NB4 (cell line): ENCODE data around the gene CENPV.
"Not testable (repeated sequence)": the region's sequence is repeated elsewhere in the genome, so short reads cannot be mapped to it uniquely, and the experiment has no call there.

Experiments
- DNase-seq: peaks from one replicate; pipeline ENCODE4 v3.0.0; 2010; ENCODE audit warnings: low read depth
- H3K4me3 ChIP-seq: one replicate; pipeline ENCODE4 v1.5.1; 2011; ENCODE audit warnings: mild to moderate bottlenecking, low read depth, low read length, moderate library complexity
- MYC ChIP-seq: IDR thresholded peaks from 2 replicates; pipeline ENCODE4 v1.6.1; 2011; ENCODE audit warnings: low read depth, low read length
- POLR2A ChIP-seq: IDR thresholded peaks from 2 replicates; pipeline ENCODE4 v1.6.1; 2011; ENCODE audit warnings: mild to moderate bottlenecking; ENCODE audit not compliant: insufficient read length; ENCODE audit errors: extremely low read depth
- TF ChIP-seq, protein P1 (sequence below): IDR thresholded peaks from 2 replicates; pipeline ENCODE4 v1.6.1; 2011; ENCODE audit warnings: low read depth, low read length
- TF ChIP-seq, protein P2 (sequence below): IDR thresholded peaks from one replicate; pipeline ENCODE4 v1.5.1; 2012; ENCODE audit warnings: low read depth, low read length

CENPV gene

DNA sequence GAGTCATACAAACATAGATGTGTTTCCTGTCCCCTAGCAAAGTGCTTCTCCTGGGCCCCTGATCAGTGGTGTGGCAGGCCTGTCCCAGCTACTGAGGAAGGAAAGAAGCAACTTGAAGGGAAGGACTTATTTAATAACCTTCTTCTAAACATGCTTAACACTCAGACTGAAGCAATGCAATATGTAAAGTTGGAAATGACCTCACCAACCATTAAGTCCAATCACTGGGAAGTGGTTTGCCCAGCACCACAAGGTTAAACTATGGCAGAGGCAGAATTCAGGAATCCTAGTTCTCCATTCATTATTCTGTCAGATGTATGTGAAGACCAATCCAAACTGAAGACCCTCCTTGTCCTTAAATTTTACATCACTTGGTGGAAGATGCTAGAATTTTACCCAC, 39.1 kb downstream of the CENPV start:
- H3K4me3 ChIP-seq = no peak overlapping the region
- no peak for DNase-seq
- TF ChIP-seq, protein P1, sequence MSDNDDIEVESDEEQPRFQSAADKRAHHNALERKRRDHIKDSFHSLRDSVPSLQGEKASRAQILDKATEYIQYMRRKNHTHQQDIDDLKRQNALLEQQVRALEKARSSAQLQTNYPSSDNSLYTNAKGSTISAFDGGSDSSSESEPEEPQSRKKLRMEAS = no peak
- no peak for TF ChIP-seq MYC
- TF ChIP-seq POLR2A = no peak
- TF ChIP-seq, protein P2, sequence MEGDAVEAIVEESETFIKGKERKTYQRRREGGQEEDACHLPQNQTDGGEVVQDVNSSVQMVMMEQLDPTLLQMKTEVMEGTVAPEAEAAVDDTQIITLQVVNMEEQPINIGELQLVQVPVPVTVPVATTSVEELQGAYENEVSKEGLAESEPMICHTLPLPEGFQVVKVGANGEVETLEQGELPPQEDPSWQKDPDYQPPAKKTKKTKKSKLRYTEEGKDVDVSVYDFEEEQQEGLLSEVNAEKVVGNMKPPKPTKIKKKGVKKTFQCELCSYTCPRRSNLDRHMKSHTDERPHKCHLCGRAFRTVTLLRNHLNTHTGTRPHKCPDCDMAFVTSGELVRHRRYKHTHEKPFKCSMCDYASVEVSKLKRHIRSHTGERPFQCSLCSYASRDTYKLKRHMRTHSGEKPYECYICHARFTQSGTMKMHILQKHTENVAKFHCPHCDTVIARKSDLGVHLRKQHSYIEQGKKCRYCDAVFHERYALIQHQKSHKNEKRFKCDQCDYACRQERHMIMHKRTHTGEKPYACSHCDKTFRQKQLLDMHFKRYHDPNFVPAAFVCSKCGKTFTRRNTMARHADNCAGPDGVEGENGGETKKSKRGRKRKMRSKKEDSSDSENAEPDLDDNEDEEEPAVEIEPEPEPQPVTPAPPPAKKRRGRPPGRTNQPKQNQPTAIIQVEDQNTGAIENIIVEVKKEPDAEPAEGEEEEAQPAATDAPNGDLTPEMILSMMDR = no peak

DNA sequence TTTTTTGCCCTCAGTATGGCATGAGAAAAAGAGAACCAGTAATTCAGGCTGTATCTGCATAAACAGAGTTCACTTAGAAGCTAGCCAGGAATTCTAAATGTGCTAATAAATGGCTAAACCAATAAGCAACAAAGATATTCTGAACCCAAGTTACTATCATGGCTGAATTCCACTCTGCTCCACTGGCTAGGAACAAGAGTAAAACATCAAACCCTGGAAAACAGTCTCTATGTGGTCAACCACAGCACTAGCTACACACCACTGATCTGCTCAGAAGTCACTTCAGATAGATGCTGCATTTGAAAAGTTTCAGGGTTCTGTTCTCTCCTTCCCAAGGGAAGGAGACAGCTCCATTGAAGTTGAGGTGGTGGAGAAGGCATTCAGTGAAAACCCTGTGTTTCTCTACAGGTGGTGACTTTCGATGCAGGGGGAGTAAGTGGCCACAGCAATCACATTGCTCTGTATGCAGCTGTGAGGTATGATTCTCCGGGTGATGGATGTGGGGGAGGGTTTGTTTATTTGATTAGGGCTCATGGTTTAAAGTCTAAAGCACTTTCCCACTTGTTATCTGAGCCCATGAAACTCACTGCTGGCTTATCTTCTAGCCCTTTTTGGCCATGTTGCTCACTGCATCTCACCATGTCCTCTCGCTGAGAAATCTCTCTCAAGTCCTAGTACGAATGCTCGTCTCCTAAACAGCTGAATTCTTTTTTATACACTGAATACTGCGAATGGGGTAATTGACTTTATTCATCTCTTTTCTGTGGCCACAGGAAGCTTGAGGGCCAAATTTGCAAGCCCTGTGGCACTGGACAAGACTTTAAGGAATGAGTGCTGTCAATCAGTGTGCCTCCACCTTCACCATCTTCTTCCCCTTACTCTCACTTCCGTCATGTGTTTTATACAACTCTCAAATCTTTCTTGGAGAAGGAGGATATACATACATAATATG, 39.9 kb downstream of the CENPV start:
- DNase-seq = no peak

DNA sequence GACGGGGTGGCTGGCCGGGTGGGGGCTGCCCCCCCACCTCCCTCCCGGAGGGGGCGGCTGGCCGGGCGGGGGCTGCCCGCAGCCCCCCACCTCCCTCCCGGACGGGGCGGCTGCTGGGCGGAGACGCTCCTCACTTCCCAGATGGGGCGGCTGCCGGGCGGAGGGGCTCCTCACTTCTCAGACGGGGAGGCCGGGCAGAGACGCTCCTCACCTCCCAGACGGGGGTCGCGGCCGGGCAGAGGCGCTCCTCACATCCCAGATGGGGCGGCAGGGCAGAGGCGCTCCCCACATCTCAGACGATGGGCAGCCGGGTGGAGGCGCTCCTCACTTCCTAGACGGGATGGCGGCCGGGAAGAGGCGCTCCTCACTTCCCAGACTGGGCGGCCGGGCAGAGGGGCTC, 41.2 kb downstream of the CENPV start:
- not testable (repeated sequence) for DNase-seq, H3K4me3 ChIP-seq

More for the DNA sequence above, 39.9 kb downstream of the CENPV start:
- TF ChIP-seq, protein P1 = no peak
- no peak for TF ChIP-seq POLR2A
- TF ChIP-seq, protein P2 = no peak
- no peak for TF ChIP-seq MYC
- no peak overlapping the region for H3K4me3 ChIP-seq

DNA sequence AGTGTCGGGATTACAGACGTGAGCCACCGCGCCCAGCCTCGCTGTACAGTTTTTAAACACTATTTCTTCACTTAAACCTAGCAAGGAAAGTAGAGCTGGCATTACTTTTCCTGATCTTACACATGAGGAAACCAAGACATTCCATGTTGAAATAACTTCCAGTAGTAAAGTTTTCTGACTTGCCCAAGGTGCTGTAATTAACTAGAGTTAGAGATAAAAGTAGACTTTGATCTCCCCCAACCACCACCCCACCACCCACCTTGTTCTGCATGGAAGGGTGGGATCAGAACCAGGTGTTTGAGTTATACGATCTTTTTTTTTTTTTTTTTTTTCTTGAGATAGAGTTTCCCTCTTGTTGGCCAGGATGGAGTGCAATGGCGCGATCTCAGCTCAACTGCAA, 47.1 kb downstream of the CENPV start:
- TF ChIP-seq POLR2A (no peak), MYC (no peak)
- TF ChIP-seq, protein P1 = no peak
- DNase-seq = no peak
- H3K4me3 ChIP-seq = no peak overlapping the region

DNA sequence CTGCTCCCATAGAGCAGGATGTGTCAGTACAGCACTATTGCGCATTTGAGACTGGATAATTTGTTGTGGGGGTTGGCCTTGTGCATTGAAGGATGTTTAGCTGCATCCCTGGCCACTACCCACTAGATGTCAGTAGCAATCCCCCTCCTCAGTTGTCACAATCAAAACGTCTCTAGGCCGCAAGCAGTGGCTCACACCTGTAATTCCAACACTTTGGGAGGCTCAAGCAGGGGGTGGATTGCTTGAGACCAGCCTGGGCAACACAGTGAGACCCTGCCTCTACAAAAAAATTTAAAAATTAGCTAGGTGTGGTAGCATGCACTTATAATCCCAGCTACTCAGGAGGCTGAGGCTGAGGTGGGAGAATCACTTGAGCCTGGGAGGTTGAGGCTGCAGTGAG, 48.4 kb downstream of the CENPV start:
- TF ChIP-seq MYC = no peak
- TF ChIP-seq, protein P2 = peak; percentile 77
- peak; percentile 65 for DNase-seq

DNA sequence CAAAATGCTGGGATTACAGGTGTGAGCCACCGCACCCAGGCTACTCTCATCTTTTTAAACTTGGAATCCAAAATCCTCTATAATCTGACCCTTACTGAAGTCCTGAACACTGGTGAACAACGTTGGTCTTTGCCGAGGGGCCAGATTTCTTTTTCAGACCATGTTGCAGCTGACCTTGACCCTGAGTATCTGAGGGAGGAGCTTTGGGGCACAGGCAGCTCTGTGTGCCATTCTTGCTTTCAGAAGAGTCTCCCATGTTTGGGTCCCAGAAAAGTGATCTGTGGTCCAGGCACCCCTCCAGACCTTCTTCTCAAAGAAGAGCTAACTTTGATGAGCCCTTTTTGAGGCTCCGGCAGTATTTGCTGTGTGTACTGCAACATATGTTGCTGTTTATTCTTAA, 50.4 kb downstream of the CENPV start:
- TF ChIP-seq, protein P1 = no peak
- TF ChIP-seq, protein P2 = no peak
- TF ChIP-seq POLR2A = no peak
- TF ChIP-seq MYC = no peak
- H3K4me3 ChIP-seq = no peak overlapping the region
- no peak for DNase-seq

More for the DNA sequence above, 48.4 kb downstream of the CENPV start:
- no peak overlapping the region for H3K4me3 ChIP-seq
